ENCODE measurements around the gene SGF29. TPM values are rescaled to one million over a fixed set of nuclear protein-coding genes. Genes with fewer than 3 reads are reported as not detected.
"Not testable (repeated sequence)": the region's sequence is repeated elsewhere in the genome, so short reads cannot be mapped to it uniquely, and the experiment has no call there.

The SGF29 gene
- polyA plus RNA-seq, 1 donor (not counting 4 experiments of a cell fraction or from before 2014, with no cell fraction given) = 3.0 TPM

GRCh38 chr16:28608867-28609596, 55.3 kb downstream of the SGF29 start:
- H3K9me1 ChIP-seq (ENCODE audit: control insufficient read depth, extremely low read depth, insufficient read depth, low read length); dilution Hi-C loops (cut with MboI; ENCODE audit: extremely low pct_ligation_motif_present, low sequenced_read_pairs); H2AFZ ChIP-seq (ENCODE audit: control insufficient read depth, low read length); H3K27ac ChIP-seq (ENCODE audit: control insufficient read depth, insufficient read depth, low read length); H3K27me3 ChIP-seq (ENCODE audit: control insufficient read depth, extremely low read depth, insufficient read depth, low read length); H3K4me3 ChIP-seq (ENCODE audit: control insufficient read depth in 2 of 3, extremely low read depth in 1 of 3, insufficient read depth in 2 of 3, low read depth in 1 of 3, low read length in 3 of 3); H4K20me1 ChIP-seq (ENCODE audit: control insufficient read depth, extremely low read depth, insufficient read depth, low read length); H3K36me3 ChIP-seq (ENCODE audit: control insufficient read depth in 2 of 2, extremely low read depth in 1 of 2, insufficient read depth in 2 of 2, low read length in 2 of 2); DNase-seq (ENCODE audit: low read depth, low spot score); H3K4me1 ChIP-seq (ENCODE audit: control insufficient read depth, extremely low read depth, insufficient read depth, low read length); H3K4me2 ChIP-seq (ENCODE audit: control insufficient read depth, extremely low read depth, insufficient read depth, low read depth, low read length); H3K79me2 ChIP-seq (ENCODE audit: control insufficient read depth, insufficient read depth, low read length); FAIRE-seq; H3K9me3 ChIP-seq (ENCODE audit: control insufficient read depth, low read depth, low read length); H3K9ac ChIP-seq (ENCODE audit: control insufficient read depth, extremely low read depth, insufficient read depth, low read length): not testable (repeated sequence)

GRCh38 chr16:28609631-28610594, 56.2 kb downstream of the SGF29 start, which contains the start of gene SULT1A1:
Gene SULT1A1, minus strand, starts transcription at chr16:28610044. Its CDS starts 1,189 bp downstream, at chr16:28608855.
- dilution Hi-C loops (cut with MboI; ENCODE audit: extremely low pct_ligation_motif_present, low sequenced_read_pairs) = no loop called here
- no peak for FAIRE-seq

More at GRCh38 chr16:28609631-28610594, 56.2 kb downstream of the SGF29 start, which contains the start of gene SULT1A1:
- Histone ChIP-seq H3K4me1 (ENCODE audit: control insufficient read depth, extremely low read depth, insufficient read depth, low read length) (no peaks in the 10 kb centered on the region), H3K27ac (ENCODE audit: control insufficient read depth, insufficient read depth, low read length) (no peak within 1 kb of the TSS), H4K20me1 (ENCODE audit: control insufficient read depth, extremely low read depth, insufficient read depth, low read length) (no peaks in the 10 kb centered on the region), H3K36me3 (ENCODE audit: control insufficient read depth in 2 of 2, extremely low read depth in 1 of 2, insufficient read depth in 2 of 2, low read length in 2 of 2) (no peaks in the 10 kb centered on the region), H3K4me2 (ENCODE audit: control insufficient read depth, extremely low read depth, insufficient read depth, low read depth, low read length) (no peak within 1 kb of the TSS), H3K27me3 (ENCODE audit: control insufficient read depth, extremely low read depth, insufficient read depth, low read length) (no peaks in the 10 kb centered on the region), H3K9ac (ENCODE audit: control insufficient read depth, extremely low read depth, insufficient read depth, low read length) (no peak within 1 kb of the TSS), H3K4me3 (ENCODE audit: control insufficient read depth in 2 of 3, extremely low read depth in 1 of 3, insufficient read depth in 2 of 3, low read depth in 1 of 3, low read length in 3 of 3) (no peak within 1 kb of the TSS), H3K9me1 (ENCODE audit: control insufficient read depth, extremely low read depth, insufficient read depth, low read length) (no peaks in the 10 kb centered on the region), H3K9me3 (ENCODE audit: control insufficient read depth, low read depth, low read length) (no peaks in the 10 kb centered on the region), H2AFZ (ENCODE audit: control insufficient read depth, low read length) (no peak within 1 kb of the TSS), H3K79me2 (ENCODE audit: control insufficient read depth, insufficient read depth, low read length) (no peaks in the 10 kb centered on the region)
- DNase-seq (ENCODE audit: low read depth, low spot score) = no peak
- TF ChIP-seq EZH2 (IDR thresholded peaks at IDR 0.05; ENCODE audit: low read length) (no peak), CTCF (optimal IDR thresholded peaks at IDR 0.05 in 1 of 3, IDR thresholded peaks at IDR 0.05 in 1 of 3, conservative IDR thresholded peaks at IDR 0.05 in 1 of 3; ENCODE audit: extremely low read depth in 1 of 3, insufficient read depth in 2 of 3, low read length in 3 of 3) (no peak)
